Neural progenitor cell (in vitro differentiated cells): ENCODE measurements around the gene USP14. TPM values are rescaled to one million over a fixed set of nuclear protein-coding genes. Genes with fewer than 3 reads are reported as not detected.

Source experiments
- DNase-seq: peaks from one replicate; pipeline ENCODE4 v3.0.0-alpha.2; 2016; ENCODE audit warnings: low spot score
- H2AFZ ChIP-seq: fragments of 200-600 bp; sonication (generic); replicated peaks from 2 replicates; pipeline ENCODE4 v1.6.1; 2016; ENCODE audit warnings: antibody characterized with exemption
- H3F3A ChIP-seq: fragments of 200-600 bp; sonication (generic); 2 replicates; pipeline ENCODE4 v1.6.1; 2016; ENCODE audit warnings: antibody characterized with exemption, low read depth
- H3K27ac ChIP-seq: fragments of 200-600 bp; sonication (generic); 2 replicates; pipeline ENCODE4 v1.5.1; 2016; ENCODE audit warnings: mild to moderate bottlenecking
- H3K27me3 ChIP-seq: fragments of 200-600 bp; sonication (generic); 2 replicates; pipeline ENCODE4 v1.6.1; 2016; ENCODE audit warnings: mild to moderate bottlenecking, moderate library complexity
- H3K36me3 ChIP-seq: fragments of 200-600 bp; sonication (generic); 2 replicates; pipeline ENCODE4 v1.5.1; 2016
- H3K4me1 ChIP-seq: fragments of 200-600 bp; sonication (generic); 2 replicates; pipeline ENCODE4 v1.6.1; 2016; ENCODE audit warnings: mixed run types
- H3K4me2 ChIP-seq: fragments of 200-600 bp; sonication (generic); 2 replicates; pipeline ENCODE4 v1.6.1; 2016
- H3K4me3 ChIP-seq: fragments of 200-600 bp; sonication (generic); 2 replicates; pipeline ENCODE4 v1.5.1; 2016
- H3K79me2 ChIP-seq: fragments of 200-600 bp; sonication (generic); 2 replicates; pipeline ENCODE4 v1.6.1; 2016; ENCODE audit warnings: low read depth
- H3K9ac ChIP-seq: fragments of 200-600 bp; sonication (generic); 2 replicates; pipeline ENCODE4 v1.6.1; 2016
- H3K9me3 ChIP-seq: fragments of 200-600 bp; sonication (generic); 2 replicates; pipeline ENCODE4 v1.5.1; 2016; ENCODE audit warnings: low read depth
- H4K20me1 ChIP-seq: fragments of 200-600 bp; sonication (generic); 2 replicates; pipeline ENCODE4 v1.6.1; 2016; ENCODE audit warnings: low read depth
- H3K27ac Mint-ChIP-seq: 3 replicates; pipeline ENCODE4 v1.8.0; 2021; ENCODE audit warnings: mixed read lengths
- H3K27me3 Mint-ChIP-seq: 2 replicates; pipeline ENCODE4 v1.8.0; 2022; ENCODE audit warnings: low read depth, mild to moderate bottlenecking, inconsistent platforms, moderate library complexity, mixed read lengths; ENCODE audit not compliant: insufficient read depth
- H3K36me3 Mint-ChIP-seq: 3 replicates; pipeline ENCODE4 v1.8.0; 2021; ENCODE audit warnings: mixed read lengths
- H3K4me1 Mint-ChIP-seq: 3 replicates; pipeline ENCODE4 v1.8.0; 2021; ENCODE audit warnings: mixed read lengths
- H3K4me3 Mint-ChIP-seq: 3 replicates; pipeline ENCODE4 v1.8.0; 2021; ENCODE audit warnings: mild to moderate bottlenecking, moderate library complexity, mixed read lengths
- H3K9me3 Mint-ChIP-seq: 3 replicates; pipeline ENCODE4 v1.8.0; 2020; ENCODE audit warnings: mixed read lengths
- EZH2 ChIP-seq: fragments of 200-600 bp; sonication (generic); IDR thresholded peaks from 2 replicates; pipeline ENCODE4 v1.6.1; 2017; ENCODE audit warnings: antibody characterized with exemption, mild to moderate bottlenecking, moderate library complexity
- EZH2phosphoT487 ChIP-seq: fragments of 200-600 bp; sonication (generic); IDR thresholded peaks from 2 replicates; pipeline ENCODE4 v1.6.1; 2017; ENCODE audit warnings: antibody characterized with exemption
- total RNA-seq: library from RNA; depleted of rRNA; stranded (reverse); fragments of >200 nt; gene quantifications from 2 replicates; pipeline ENCODE4 v1.2.3, GENCODE V29; 2015; ENCODE audit warnings: low replicate concordance
- TF ChIP-seq, protein P1 (sequence below): fragments of 200-600 bp; sonication (generic); IDR thresholded peaks from 2 replicates; pipeline ENCODE4 v1.5.1; 2017; ENCODE audit warnings: antibody characterized with exemption, mild to moderate bottlenecking

USP14 gene
- total RNA-seq, 1 donor from 2014 or later = 38.9 TPM

DNA sequence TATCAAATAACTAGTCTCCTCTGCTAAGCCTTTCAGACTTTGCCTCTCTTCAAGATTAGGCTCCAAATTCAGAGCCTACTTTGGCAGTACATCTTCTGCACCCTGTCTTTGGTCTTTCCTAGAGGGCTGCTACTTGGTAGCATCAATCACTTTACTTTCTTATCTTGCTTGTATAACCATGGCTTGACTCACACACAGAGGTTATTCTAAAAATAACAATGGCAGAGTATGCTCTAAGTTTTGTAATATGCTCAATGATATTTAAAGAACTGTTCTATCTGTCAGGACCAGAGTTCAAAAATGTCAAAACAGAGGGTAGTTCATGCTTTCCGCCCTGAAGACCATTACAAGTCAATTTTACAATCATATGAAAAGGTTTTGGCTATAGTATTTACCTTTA lies 81.8 kb downstream of the USP14 start:
- Histone ChIP-seq H3K9ac (no peak overlapping the region), H3K36me3 (peaks cover 33% of the 10 kb centered on the region), H3K4me3 (no peak overlapping the region), H3K9me3 (no peaks in the 10 kb centered on the region), H3K27ac (no peak overlapping the region), H2AFZ (no peak overlapping the region), H3K4me2 (no peak overlapping the region), H3K27me3 (no peaks in the 10 kb centered on the region), H3F3A (no peaks in the 10 kb centered on the region), H4K20me1 (no peaks in the 10 kb centered on the region), H3K4me1 (no peaks in the 10 kb centered on the region), H3K79me2 (no peaks in the 10 kb centered on the region)
- Mint-ChIP-seq H3K4me1 (no peaks in the 10 kb centered on the region), H3K9me3 (peaks cover 2% of the 10 kb centered on the region), H3K4me3 (no peak overlapping the region), H3K27ac (no peak overlapping the region), H3K36me3 (peaks cover 46% of the 10 kb centered on the region), H3K27me3 (no peaks in the 10 kb centered on the region)
- DNase-seq = no peak
- TF ChIP-seq EZH2phosphoT487 (no peak), EZH2 (no peak)
- TF ChIP-seq, protein P1, sequence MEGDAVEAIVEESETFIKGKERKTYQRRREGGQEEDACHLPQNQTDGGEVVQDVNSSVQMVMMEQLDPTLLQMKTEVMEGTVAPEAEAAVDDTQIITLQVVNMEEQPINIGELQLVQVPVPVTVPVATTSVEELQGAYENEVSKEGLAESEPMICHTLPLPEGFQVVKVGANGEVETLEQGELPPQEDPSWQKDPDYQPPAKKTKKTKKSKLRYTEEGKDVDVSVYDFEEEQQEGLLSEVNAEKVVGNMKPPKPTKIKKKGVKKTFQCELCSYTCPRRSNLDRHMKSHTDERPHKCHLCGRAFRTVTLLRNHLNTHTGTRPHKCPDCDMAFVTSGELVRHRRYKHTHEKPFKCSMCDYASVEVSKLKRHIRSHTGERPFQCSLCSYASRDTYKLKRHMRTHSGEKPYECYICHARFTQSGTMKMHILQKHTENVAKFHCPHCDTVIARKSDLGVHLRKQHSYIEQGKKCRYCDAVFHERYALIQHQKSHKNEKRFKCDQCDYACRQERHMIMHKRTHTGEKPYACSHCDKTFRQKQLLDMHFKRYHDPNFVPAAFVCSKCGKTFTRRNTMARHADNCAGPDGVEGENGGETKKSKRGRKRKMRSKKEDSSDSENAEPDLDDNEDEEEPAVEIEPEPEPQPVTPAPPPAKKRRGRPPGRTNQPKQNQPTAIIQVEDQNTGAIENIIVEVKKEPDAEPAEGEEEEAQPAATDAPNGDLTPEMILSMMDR = no peak

DNA sequence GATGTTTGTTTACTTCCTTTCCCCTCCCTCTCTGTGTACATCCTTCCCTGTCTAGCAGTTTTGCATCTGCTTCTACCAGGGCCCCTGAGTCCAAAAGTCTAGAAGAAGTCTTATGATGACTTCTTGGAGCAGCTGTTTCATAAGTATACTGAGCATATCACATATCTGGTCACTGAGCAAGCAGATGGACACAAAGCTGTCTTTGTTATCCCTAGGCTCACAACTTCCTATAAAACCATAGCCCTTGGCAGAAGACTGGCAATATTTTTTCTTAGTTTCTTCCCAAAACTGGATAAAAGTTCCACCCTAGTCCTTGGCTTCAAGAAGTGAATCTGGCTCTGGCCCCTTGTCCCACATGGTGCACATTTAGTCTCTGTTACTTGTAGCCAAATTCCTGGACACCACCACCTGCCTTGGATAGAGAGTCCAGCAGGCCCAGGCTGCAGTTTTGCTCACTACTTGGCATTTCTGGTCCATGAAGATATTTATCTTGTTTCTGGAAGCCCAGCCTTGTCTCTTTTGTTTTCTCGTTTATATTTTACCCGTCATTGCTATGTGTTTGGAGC lies 87.0 kb downstream of the USP14 start:
- Mint-ChIP-seq H3K4me1 (no peaks in the 10 kb centered on the region), H3K4me3 (no peak overlapping the region), H3K9me3 (peaks cover 2% of the 10 kb centered on the region), H3K27me3 (no peaks in the 10 kb centered on the region), H3K27ac (no peak overlapping the region), H3K36me3 (peaks cover 45% of the 10 kb centered on the region)
- H3F3A ChIP-seq = no peaks in the 10 kb centered on the region
- TF ChIP-seq EZH2phosphoT487 (no peak), EZH2 (no peak)
- TF ChIP-seq, protein P1 = no peak
- no peak overlapping the region for H2AFZ ChIP-seq
- no peaks in the 10 kb centered on the region for H4K20me1 ChIP-seq
- H3K4me3 ChIP-seq = no peak overlapping the region
- H3K27me3 ChIP-seq = no peaks in the 10 kb centered on the region
- H3K27ac ChIP-seq = no peak overlapping the region
- H3K4me2 ChIP-seq = no peak overlapping the region
- no peaks in the 10 kb centered on the region for H3K79me2 ChIP-seq
- no peaks in the 10 kb centered on the region for H3K9me3 ChIP-seq
- no peak for DNase-seq
- no peak overlapping the region for H3K9ac ChIP-seq
- no peaks in the 10 kb centered on the region for H3K4me1 ChIP-seq
- peaks cover 59% of the 10 kb centered on the region for H3K36me3 ChIP-seq

DNA sequence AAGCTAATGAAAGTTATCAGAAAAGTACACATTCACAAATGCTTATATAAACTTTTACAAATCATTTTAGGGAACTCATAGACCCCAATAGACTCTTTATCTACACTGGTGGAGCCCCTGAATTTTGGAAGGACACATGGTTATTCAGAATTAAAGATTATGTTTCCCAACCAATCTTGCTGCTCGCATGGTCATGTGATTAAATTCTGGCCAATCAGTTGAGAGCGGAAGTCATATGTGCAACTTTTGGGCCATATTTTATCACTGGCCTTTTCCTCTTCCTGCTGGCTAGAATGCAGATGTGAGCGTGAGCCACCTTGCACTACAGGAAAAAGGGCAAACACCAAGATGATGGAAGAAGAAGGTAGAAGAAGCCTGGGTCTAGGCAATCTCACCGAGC lies 89.7 kb downstream of the USP14 start:
- Histone ChIP-seq H3F3A (no peaks in the 10 kb centered on the region), H3K27me3 (no peaks in the 10 kb centered on the region), H3K36me3 (peaks cover 56% of the 10 kb centered on the region), H3K9me3 (no peaks in the 10 kb centered on the region), H3K27ac (no peak overlapping the region), H2AFZ (no peak overlapping the region), H4K20me1 (no peaks in the 10 kb centered on the region), H3K4me2 (no peak overlapping the region), H3K79me2 (no peaks in the 10 kb centered on the region), H3K4me3 (no peak overlapping the region), H3K9ac (no peak overlapping the region), H3K4me1 (no peaks in the 10 kb centered on the region)
- Mint-ChIP-seq H3K27ac (no peak overlapping the region), H3K4me3 (no peak overlapping the region), H3K9me3 (no peaks in the 10 kb centered on the region), H3K4me1 (no peaks in the 10 kb centered on the region), H3K27me3 (no peaks in the 10 kb centered on the region), H3K36me3 (peaks cover 32% of the 10 kb centered on the region)
- TF ChIP-seq EZH2phosphoT487 (no peak), EZH2 (no peak)
- TF ChIP-seq, protein P1 = no peak
- no peak for DNase-seq
